WTC11 (cell line): ENCODE results near the gene ITGAV. TPM values are rescaled to one million over a fixed set of nuclear protein-coding genes. Genes with fewer than 3 reads are reported as not detected.
A peak's percentile ranks its signal among the peaks of the same experiment; 100 is the strongest.

Experiments
- ATAC-seq: fragments of 200-7000 bp; cut with Tn5 transposase; 2 replicates; pipeline ENCODE4 v1.10.0; 2021; ENCODE audit warnings: mild to moderate bottlenecking, moderate library complexity
- CTCF ChIA-PET: fragments of 300-600 bp; sonication (Branson Sonifier 250); formaldehyde crosslinking; loops from one replicate; lab custom pipeline; 2021; ENCODE audit warnings: antibody characterized with exemption; lab: Charles Lee
- POLR2A ChIA-PET: fragments of 350-600 bp; sonication (Branson Sonifier 250); formaldehyde crosslinking; loops from one replicate; lab custom pipeline; 2021; ENCODE audit warnings: antibody characterized with exemption; lab: Charles Lee
- DNase-seq: peaks from one replicate; pipeline ENCODE4 v3.0.0; 2021; ENCODE audit warnings: low spot score
- H3K27ac Mint-ChIP-seq: 2 replicates; pipeline ENCODE4 v1.8.0; 2021; ENCODE audit warnings: mixed read lengths
- H3K27me3 Mint-ChIP-seq: 2 replicates; pipeline ENCODE4 v1.8.0; 2021; ENCODE audit warnings: low read depth, mild to moderate bottlenecking, moderate library complexity, mixed read lengths
- H3K36me3 Mint-ChIP-seq: 2 replicates; pipeline ENCODE4 v1.8.0; 2021; ENCODE audit warnings: mixed read lengths
- H3K4me1 Mint-ChIP-seq: 2 replicates; pipeline ENCODE4 v1.8.0; 2022; ENCODE audit warnings: mixed read lengths
- H3K4me3 Mint-ChIP-seq: 2 replicates; pipeline ENCODE4 v1.8.0; 2021; ENCODE audit warnings: mild to moderate bottlenecking, moderate library complexity, mixed read lengths
- H3K9me3 Mint-ChIP-seq: 2 replicates; pipeline ENCODE4 v1.8.0; 2021; ENCODE audit warnings: mixed read lengths
- ELF4 ChIP-seq: sonication (generic); formaldehyde crosslinking; IDR thresholded peaks from 2 replicates; pipeline ENCODE4 v1.8.1; 2022; ENCODE audit warnings: low read depth, mild to moderate bottlenecking, moderate library complexity, missing genetic modification reagents
- ESRRA ChIP-seq: sonication (generic); formaldehyde crosslinking; IDR thresholded peaks from 2 replicates; pipeline ENCODE4 v1.8.1; 2022; ENCODE audit warnings: mild to moderate bottlenecking, missing genetic modification reagents, borderline replicate concordance
- ETV6 ChIP-seq: sonication (generic); formaldehyde crosslinking; IDR thresholded peaks from 2 replicates; pipeline ENCODE4 v1.8.1; 2022; ENCODE audit warnings: mild to moderate bottlenecking, missing genetic modification reagents
- FOXJ3 ChIP-seq: sonication (generic); formaldehyde crosslinking; IDR thresholded peaks from 2 replicates; pipeline ENCODE4 v1.9.0; 2021; ENCODE audit warnings: missing genetic modification reagents, mild to moderate bottlenecking, borderline replicate concordance
- FOXP1 ChIP-seq: sonication (generic); formaldehyde crosslinking; IDR thresholded peaks from 2 replicates; pipeline ENCODE4 v1.8.0; 2022; ENCODE audit warnings: missing genetic modification reagents, mild to moderate bottlenecking, moderate library complexity, borderline replicate concordance
- JAZF1 ChIP-seq: fragments of 250-450 bp; sonication (Bioruptor Pico); IDR thresholded peaks from 2 replicates; pipeline ENCODE4 v1.9.0; 2021; ENCODE audit warnings: moderate library complexity, mild to moderate bottlenecking, inconsistent platforms
- KAT7 ChIP-seq: sonication (generic); formaldehyde crosslinking; IDR thresholded peaks from 2 replicates; pipeline ENCODE4 v1.8.1; 2023; ENCODE audit warnings: missing genetic modification reagents, mild to moderate bottlenecking, borderline replicate concordance
- MYBL2 ChIP-seq: sonication (generic); formaldehyde crosslinking; IDR thresholded peaks from 2 replicates; pipeline ENCODE4 v1.8.1; 2023; ENCODE audit warnings: mild to moderate bottlenecking, moderate library complexity, missing genetic modification reagents
- PRRX2 ChIP-seq: fragments of 250-450 bp; sonication (Bioruptor Pico); IDR thresholded peaks from 2 replicates; pipeline ENCODE4 v1.8.0; 2021; ENCODE audit warnings: mild to moderate bottlenecking
- RELA ChIP-seq: sonication (generic); formaldehyde crosslinking; IDR thresholded peaks from 2 replicates; pipeline ENCODE4 v1.8.1; 2022; ENCODE audit warnings: missing genetic modification reagents, mild to moderate bottlenecking, borderline replicate concordance
- RORB ChIP-seq: fragments of 250-450 bp; sonication (Bioruptor Pico); IDR thresholded peaks from 2 replicates; pipeline ENCODE4 v1.9.0; 2021; ENCODE audit warnings: mild to moderate bottlenecking
- SMAD3 ChIP-seq: sonication (generic); formaldehyde crosslinking; IDR thresholded peaks from 2 replicates; pipeline ENCODE4 v1.8.0; 2022; ENCODE audit warnings: missing genetic modification reagents, mild to moderate bottlenecking, borderline replicate concordance
- SOX15 ChIP-seq: fragments of 250-450 bp; sonication (Bioruptor Pico); IDR thresholded peaks from 2 replicates; pipeline ENCODE4 v1.9.0; 2021; ENCODE audit warnings: mild to moderate bottlenecking
- ZBTB21 ChIP-seq: sonication (generic); formaldehyde crosslinking; IDR thresholded peaks from 2 replicates; pipeline ENCODE4 v1.8.1; 2023; ENCODE audit warnings: mild to moderate bottlenecking, missing genetic modification reagents, borderline replicate concordance
- ZNF121 ChIP-seq: sonication (generic); formaldehyde crosslinking; IDR thresholded peaks from 2 replicates; pipeline ENCODE4 v1.8.0; 2023; ENCODE audit warnings: missing genetic modification reagents
- ZNF138 ChIP-seq: sonication (generic); formaldehyde crosslinking; conservative IDR thresholded peaks from 2 replicates; pipeline ENCODE4 v1.8.1; 2022; ENCODE audit warnings: mild to moderate bottlenecking, moderate library complexity, missing genetic modification reagents
- ZNF219 ChIP-seq: sonication (generic); formaldehyde crosslinking; IDR thresholded peaks from 2 replicates; pipeline ENCODE4 v1.8.0; 2023; ENCODE audit warnings: missing genetic modification reagents, mild to moderate bottlenecking, borderline replicate concordance
- ZNF317 ChIP-seq: sonication (generic); formaldehyde crosslinking; IDR thresholded peaks from 2 replicates; pipeline ENCODE4 v1.8.1; 2023; ENCODE audit warnings: low read depth, mild to moderate bottlenecking, moderate library complexity, missing genetic modification reagents, borderline replicate concordance
- total RNA-seq: library from RNA; stranded (reverse); gene quantifications from 3 replicates; pipeline ENCODE4 v1.2.3, GENCODE V29; 2021
- TF ChIP-seq, protein P1 (sequence below): fragments of 200-600 bp; IDR thresholded peaks from 2 replicates; pipeline ENCODE4 v1.8.0; 2022; ENCODE audit warnings: antibody characterized with exemption
- TF ChIP-seq, protein P2 (sequence below): sonication (generic); formaldehyde crosslinking; IDR thresholded peaks from 2 replicates; pipeline ENCODE4 v1.8.0; 2023; ENCODE audit warnings: mild to moderate bottlenecking, missing genetic modification reagents
- TF ChIP-seq, protein P3 (sequence below): sonication (generic); formaldehyde crosslinking; IDR thresholded peaks from 2 replicates; pipeline ENCODE4 v1.8.0; 2023; ENCODE audit warnings: missing genetic modification reagents

Gene ITGAV
- total RNA-seq, 1 experiment from 2014 or later, result 30.0 TPM

DNA sequence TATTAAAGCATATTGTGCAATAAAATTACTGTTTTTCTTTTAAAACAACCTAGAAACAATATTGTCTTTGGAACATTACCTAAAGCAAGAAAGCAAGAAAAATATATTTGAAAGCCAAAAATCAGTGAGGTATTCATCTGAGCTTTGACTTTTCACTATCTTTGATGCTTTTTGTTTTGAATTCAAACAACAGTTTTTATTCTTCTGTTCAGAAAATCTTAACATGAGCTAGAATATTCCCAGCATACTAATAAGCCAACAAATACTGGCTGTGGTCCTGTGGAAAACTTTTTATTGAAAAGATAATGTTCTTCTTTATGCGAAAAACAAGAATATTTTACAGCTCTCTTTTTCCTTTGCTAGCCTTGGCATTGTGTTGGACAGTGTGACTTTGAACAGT is 123.8 kb downstream of the ITGAV start (continued):
- TF ChIP-seq, protein P1, sequence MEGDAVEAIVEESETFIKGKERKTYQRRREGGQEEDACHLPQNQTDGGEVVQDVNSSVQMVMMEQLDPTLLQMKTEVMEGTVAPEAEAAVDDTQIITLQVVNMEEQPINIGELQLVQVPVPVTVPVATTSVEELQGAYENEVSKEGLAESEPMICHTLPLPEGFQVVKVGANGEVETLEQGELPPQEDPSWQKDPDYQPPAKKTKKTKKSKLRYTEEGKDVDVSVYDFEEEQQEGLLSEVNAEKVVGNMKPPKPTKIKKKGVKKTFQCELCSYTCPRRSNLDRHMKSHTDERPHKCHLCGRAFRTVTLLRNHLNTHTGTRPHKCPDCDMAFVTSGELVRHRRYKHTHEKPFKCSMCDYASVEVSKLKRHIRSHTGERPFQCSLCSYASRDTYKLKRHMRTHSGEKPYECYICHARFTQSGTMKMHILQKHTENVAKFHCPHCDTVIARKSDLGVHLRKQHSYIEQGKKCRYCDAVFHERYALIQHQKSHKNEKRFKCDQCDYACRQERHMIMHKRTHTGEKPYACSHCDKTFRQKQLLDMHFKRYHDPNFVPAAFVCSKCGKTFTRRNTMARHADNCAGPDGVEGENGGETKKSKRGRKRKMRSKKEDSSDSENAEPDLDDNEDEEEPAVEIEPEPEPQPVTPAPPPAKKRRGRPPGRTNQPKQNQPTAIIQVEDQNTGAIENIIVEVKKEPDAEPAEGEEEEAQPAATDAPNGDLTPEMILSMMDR, result no peak
- TF ChIP-seq JAZF1 (CRISPR knock-in tag), result no peak
- no peak for TF ChIP-seq KAT7
- TF ChIP-seq ELF4 (CRISPR knock-in tag), result no peak
- TF ChIP-seq ZNF121 (CRISPR knock-in tag), result no peak
- TF ChIP-seq, protein P2, sequence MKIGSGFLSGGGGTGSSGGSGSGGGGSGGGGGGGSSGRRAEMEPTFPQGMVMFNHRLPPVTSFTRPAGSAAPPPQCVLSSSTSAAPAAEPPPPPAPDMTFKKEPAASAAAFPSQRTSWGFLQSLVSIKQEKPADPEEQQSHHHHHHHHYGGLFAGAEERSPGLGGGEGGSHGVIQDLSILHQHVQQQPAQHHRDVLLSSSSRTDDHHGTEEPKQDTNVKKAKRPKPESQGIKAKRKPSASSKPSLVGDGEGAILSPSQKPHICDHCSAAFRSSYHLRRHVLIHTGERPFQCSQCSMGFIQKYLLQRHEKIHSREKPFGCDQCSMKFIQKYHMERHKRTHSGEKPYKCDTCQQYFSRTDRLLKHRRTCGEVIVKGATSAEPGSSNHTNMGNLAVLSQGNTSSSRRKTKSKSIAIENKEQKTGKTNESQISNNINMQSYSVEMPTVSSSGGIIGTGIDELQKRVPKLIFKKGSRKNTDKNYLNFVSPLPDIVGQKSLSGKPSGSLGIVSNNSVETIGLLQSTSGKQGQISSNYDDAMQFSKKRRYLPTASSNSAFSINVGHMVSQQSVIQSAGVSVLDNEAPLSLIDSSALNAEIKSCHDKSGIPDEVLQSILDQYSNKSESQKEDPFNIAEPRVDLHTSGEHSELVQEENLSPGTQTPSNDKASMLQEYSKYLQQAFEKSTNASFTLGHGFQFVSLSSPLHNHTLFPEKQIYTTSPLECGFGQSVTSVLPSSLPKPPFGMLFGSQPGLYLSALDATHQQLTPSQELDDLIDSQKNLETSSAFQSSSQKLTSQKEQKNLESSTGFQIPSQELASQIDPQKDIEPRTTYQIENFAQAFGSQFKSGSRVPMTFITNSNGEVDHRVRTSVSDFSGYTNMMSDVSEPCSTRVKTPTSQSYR (CRISPR knock-in tag), result no peak

DNA sequence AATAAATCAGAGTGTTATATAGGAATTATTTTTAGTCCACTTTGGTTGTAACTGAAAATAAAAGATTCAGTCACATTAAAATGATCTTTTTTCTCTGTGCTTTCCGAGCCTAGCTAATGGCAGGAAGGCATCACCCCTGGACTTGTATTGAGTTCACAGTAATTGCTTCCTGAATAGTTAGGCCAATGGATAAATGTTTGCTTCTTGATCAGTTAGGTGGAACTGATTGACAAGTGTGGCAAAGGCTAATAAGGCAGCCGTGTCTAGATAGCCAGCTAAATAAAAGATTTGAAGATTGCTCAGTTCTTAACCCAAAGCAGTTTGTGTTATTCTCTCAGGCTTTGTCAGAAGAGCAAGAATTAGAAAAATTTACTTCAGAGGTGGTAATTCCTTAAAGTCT is 124.8 kb downstream of the ITGAV start:
- Mint-ChIP-seq H3K4me1 (peaks cover 62% of the 10 kb centered on the region), H3K4me3 (no peak overlapping the region), H3K9me3 (no peaks in the 10 kb centered on the region), H3K27ac (peak overlapping the region; percentile 30; the same call in 1 of the 2 replicates), H3K36me3 (no peaks in the 10 kb centered on the region), H3K27me3 (no peaks in the 10 kb centered on the region)
- ATAC-seq (no peak), DNase-seq (no peak)
- TF ChIP-seq, protein P3, sequence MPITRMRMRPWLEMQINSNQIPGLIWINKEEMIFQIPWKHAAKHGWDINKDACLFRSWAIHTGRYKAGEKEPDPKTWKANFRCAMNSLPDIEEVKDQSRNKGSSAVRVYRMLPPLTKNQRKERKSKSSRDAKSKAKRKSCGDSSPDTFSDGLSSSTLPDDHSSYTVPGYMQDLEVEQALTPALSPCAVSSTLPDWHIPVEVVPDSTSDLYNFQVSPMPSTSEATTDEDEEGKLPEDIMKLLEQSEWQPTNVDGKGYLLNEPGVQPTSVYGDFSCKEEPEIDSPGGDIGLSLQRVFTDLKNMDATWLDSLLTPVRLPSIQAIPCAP, result no peak
- TF ChIP-seq ZNF219 (no peak), ZNF317 (CRISPR knock-in tag) (no peak), RELA (CRISPR knock-in tag) (no peak)
- ChIA-PET POLR2A (no interaction called here), CTCF (no interaction called here)

DNA sequence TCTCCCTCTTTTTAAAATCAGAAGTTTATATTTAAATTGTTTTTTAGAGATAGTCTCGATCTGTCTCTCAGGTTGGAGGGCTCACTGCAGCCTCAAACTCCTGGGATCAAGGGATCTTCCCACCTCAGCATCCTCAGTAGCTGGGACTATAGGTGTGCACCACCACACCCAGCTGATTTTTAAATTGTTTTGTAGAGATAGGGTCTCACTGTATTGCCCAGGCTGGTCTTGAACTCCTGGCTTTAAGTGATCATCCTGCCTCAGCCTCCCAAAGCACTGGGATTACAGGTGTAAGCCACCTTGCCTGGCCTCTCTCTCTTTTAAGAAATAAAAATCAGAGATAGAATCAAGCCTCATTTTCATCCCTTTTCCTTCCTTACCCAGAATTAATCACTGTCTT is 126.1 kb downstream of the ITGAV start:
- ChIA-PET POLR2A (no interaction called here), CTCF (no interaction called here)
- no peak for ATAC-seq
- no peak for DNase-seq
- H3K36me3 Mint-ChIP-seq, result no peaks in the 10 kb centered on the region
- no peaks in the 10 kb centered on the region for H3K9me3 Mint-ChIP-seq
- no peak overlapping the region; the same call in 1 of the 2 replicates for H3K27ac Mint-ChIP-seq
- H3K4me1 Mint-ChIP-seq, result peaks cover 57% of the 10 kb centered on the region
- no peaks in the 10 kb centered on the region for H3K27me3 Mint-ChIP-seq
- no peak for TF ChIP-seq FOXJ3
- no peak for TF ChIP-seq ESRRA
- TF ChIP-seq ETV6 (CRISPR knock-in tag), result no peak
- peak; percentile 95 for TF ChIP-seq ZNF121 (CRISPR knock-in tag)
- no peak overlapping the region for H3K4me3 Mint-ChIP-seq

DNA sequence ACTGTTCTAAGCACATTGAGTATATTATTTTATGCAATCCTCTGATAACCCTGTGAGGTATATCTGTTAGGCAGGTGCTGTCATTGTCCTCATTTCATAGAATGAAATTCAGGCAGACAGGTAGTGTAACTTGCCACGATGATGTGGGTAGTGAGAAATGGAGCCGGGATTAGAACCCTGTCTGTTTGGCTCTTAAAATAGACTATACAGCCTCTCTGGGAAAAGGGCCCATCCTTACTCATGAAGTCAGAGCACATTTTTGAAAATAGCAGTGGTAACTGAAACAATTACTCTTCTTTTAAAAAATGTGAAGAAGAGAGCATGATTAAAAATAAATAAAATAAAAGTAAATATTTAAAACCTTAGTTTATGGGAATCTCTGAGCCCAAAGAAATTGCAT is 127.0 kb downstream of the ITGAV start:
- Mint-ChIP-seq H3K36me3 (no peaks in the 10 kb centered on the region), H3K4me1 (peaks cover 57% of the 10 kb centered on the region), H3K4me3 (no peak overlapping the region), H3K9me3 (no peaks in the 10 kb centered on the region), H3K27me3 (no peaks in the 10 kb centered on the region), H3K27ac (no peak overlapping the region)
- POLR2A ChIA-PET, result no interaction called here
- TF ChIP-seq SOX15 (CRISPR knock-in tag), result no peak
- TF ChIP-seq RORB, result no peak
- no peak for TF ChIP-seq ZBTB21
- no peak for TF ChIP-seq PRRX2 (CRISPR knock-in tag)
- no peak for TF ChIP-seq MYBL2
- TF ChIP-seq SMAD3 (CRISPR knock-in tag), result no peak
- TF ChIP-seq FOXP1 (CRISPR knock-in tag), result no peak
- TF ChIP-seq ZNF138 (CRISPR knock-in tag), result no peak
- no peak for DNase-seq
- no peak for ATAC-seq
- CTCF ChIA-PET, result no interaction called here
